Uterus (tissue), 2 donors: ENCODE results near the gene WIPF3.

Source experiments
- POLR2A ChIP-seq, 2 donors: fragments of 450-650 bp; IDR thresholded peaks; one replicate each; pipeline ENCODE4 v1.6.1; 2016; ENCODE audit warnings: antibody characterized with exemption in 2 of 2, mild to moderate bottlenecking in 1 of 2, moderate library complexity in 1 of 2
- TF ChIP-seq, protein P1 (sequence below), 4 experiments: fragments of 200-600 bp in 2 of 4; fragments of 450-650 bp in 2 of 4; sonication (generic) in 2 of 4; IDR thresholded peaks; one replicate each; pipeline ENCODE4 v1.5.1; 2016 to 2019; ENCODE audit warnings: antibody characterized with exemption in 4 of 4, mild to moderate bottlenecking in 2 of 4, moderate library complexity in 1 of 4

DNA sequence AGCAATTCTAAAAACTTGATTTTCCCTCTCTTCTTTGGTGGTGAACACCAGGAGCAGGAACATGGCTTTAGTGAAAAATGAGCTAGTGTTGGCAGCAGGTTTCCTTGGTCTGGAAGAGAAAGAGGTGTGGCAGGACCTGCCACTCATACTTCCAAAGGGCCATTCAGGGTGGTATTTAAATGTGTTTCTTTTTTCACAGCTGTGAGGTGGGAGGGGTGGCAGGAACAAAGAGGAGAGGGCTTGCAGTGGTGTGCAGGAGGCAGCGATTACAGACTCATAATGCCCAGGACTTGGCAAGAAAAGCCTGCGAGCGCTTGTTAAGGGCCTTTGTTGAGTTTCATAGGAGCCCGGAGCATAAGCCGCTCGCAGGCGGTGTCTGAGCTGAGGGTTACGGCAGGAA, 36.8 kb downstream of the WIPF3 start:
- TF ChIP-seq, protein P1, sequence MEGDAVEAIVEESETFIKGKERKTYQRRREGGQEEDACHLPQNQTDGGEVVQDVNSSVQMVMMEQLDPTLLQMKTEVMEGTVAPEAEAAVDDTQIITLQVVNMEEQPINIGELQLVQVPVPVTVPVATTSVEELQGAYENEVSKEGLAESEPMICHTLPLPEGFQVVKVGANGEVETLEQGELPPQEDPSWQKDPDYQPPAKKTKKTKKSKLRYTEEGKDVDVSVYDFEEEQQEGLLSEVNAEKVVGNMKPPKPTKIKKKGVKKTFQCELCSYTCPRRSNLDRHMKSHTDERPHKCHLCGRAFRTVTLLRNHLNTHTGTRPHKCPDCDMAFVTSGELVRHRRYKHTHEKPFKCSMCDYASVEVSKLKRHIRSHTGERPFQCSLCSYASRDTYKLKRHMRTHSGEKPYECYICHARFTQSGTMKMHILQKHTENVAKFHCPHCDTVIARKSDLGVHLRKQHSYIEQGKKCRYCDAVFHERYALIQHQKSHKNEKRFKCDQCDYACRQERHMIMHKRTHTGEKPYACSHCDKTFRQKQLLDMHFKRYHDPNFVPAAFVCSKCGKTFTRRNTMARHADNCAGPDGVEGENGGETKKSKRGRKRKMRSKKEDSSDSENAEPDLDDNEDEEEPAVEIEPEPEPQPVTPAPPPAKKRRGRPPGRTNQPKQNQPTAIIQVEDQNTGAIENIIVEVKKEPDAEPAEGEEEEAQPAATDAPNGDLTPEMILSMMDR (IDR thresholded peaks at IDR 0.05), result no peak
- TF ChIP-seq POLR2A (IDR thresholded peaks at IDR 0.05), result no peak
